Mucosa of descending colon (tissue), 3 donors: ENCODE results near the gene RNF144B. TPM values are rescaled to one million over a fixed set of nuclear protein-coding genes. Genes with fewer than 3 reads are reported as not detected.

ENCODE experiments used
- ATAC-seq: fragments of 200-7000 bp; cut with Tn5 transposase; one replicate; pipeline ENCODE4 v1.9.1; 2020; ENCODE audit warnings: mild to moderate bottlenecking, moderate library complexity
- DNase-seq, 3 donors: peaks; one replicate each; pipeline ENCODE4 v3.0.0-alpha.2; 2020
- H3K36me3 ChIP-seq: fragments of 200-600 bp; one replicate; pipeline ENCODE4 v1.8.0; 2021; ENCODE audit warnings: low read depth, mild to moderate bottlenecking
- H3K4me1 ChIP-seq: fragments of 200-600 bp; one replicate; pipeline ENCODE4 v1.8.0; 2021; ENCODE audit warnings: low read depth, mild to moderate bottlenecking
- H3K4me3 ChIP-seq: fragments of 200-600 bp; one replicate; pipeline ENCODE4 v1.8.0; 2021; ENCODE audit warnings: mild to moderate bottlenecking
- H3K9me3 ChIP-seq: fragments of 200-600 bp; one replicate; pipeline ENCODE4 v1.8.0; 2021; ENCODE audit warnings: mild to moderate bottlenecking
- CTCF ChIP-seq: fragments of 200-600 bp; IDR thresholded peaks from one replicate; pipeline ENCODE4 v1.8.0; 2022; ENCODE audit warnings: antibody characterized with exemption, mild to moderate bottlenecking
- intact Hi-C, 2 donors: fragments of 100-400 bp; cut with DNase I in 1 of 2; cut with micrococcal nuclease in 1 of 2; formaldehyde crosslinking; loops; one replicate each; pipeline versions ENCODE4 v1.11.0 to v1.11.1; 2022; cut with DNase I, micrococcal nuclease
- total RNA-seq, 3 donors: library from RNA; stranded (reverse); fragmentation: NEBNext Ultra II Directional in 2 of 3; extraction: Animal tissue kit (Norgen Biotek cat#: 25700) in 2 of 3; gene quantifications; one replicate each; pipeline versions ENCODE4 v1.2.1 to v1.2.4, GENCODE V29; 2021 to 2023
- donor health status: DM: no; HTN: no; CAD: no; lungs with moderate emphysema.
- donor health status: DM: no; HTN: no; CAD: no.
- donor health status: DM: no; HTN: yes; CAD: no.

RNF144B gene
- total RNA-seq, 3 donors from 2014 or later: 5.9 to 8.7 (median 8.0) TPM

GRCh38 chr6:18388271-18388670 lies 1.1 kb downstream of the RNF144B start:
- intact Hi-C loops: no loop called here
- Histone ChIP-seq H3K4me3 (no peak overlapping the region), H3K36me3 (no peaks in the 10 kb centered on the region), H3K4me1 (peaks cover 8% of the 10 kb centered on the region), H3K9me3 (no peaks in the 10 kb centered on the region)
- ATAC-seq (no peak), DNase-seq (no peak)
- no peak for TF ChIP-seq CTCF

GRCh38 chr6:18388942-18389341 lies 1.8 kb downstream of the RNF144B start:
- ATAC-seq: no peak

GRCh38 chr6:18389479-18389878 lies 2.3 kb downstream of the RNF144B start:
- H3K9me3 ChIP-seq: no peaks in the 10 kb centered on the region
- TF ChIP-seq CTCF: no peak
- intact Hi-C loops: no loop called here
- DNase-seq (no peak), ATAC-seq (no peak)
- H3K4me1 ChIP-seq: peaks cover 8% of the 10 kb centered on the region
- no peak overlapping the region for H3K4me3 ChIP-seq
- H3K36me3 ChIP-seq: no peaks in the 10 kb centered on the region

More at GRCh38 chr6:18388942-18389341, 1.8 kb downstream of the RNF144B start:
- DNase-seq: no peak
- intact Hi-C loops: no loop called here
- no peak for TF ChIP-seq CTCF
- H3K9me3 ChIP-seq: no peaks in the 10 kb centered on the region
- H3K4me1 ChIP-seq: peaks cover 8% of the 10 kb centered on the region
- no peaks in the 10 kb centered on the region for H3K36me3 ChIP-seq
- H3K4me3 ChIP-seq: no peak overlapping the region

- no peak overlapping the region for H3K4me3 ChIP-seq
- DNase-seq (no peak), ATAC-seq (no peak)
- H3K4me1 ChIP-seq: peaks cover 8% of the 10 kb centered on the region
- intact Hi-C loops: no loop called here
- no peaks in the 10 kb centered on the region for H3K36me3 ChIP-seq
- no peak for TF ChIP-seq CTCF
- H3K9me3 ChIP-seq: no peaks in the 10 kb centered on the region
Measured at GRCh38 chr6:18390476-18390875, 3.3 kb downstream of the RNF144B start.

- Histone ChIP-seq H3K4me1 (peaks cover 8% of the 10 kb centered on the region), H3K9me3 (no peaks in the 10 kb centered on the region), H3K36me3 (no peaks in the 10 kb centered on the region), H3K4me3 (no peak overlapping the region)
- ATAC-seq: no peak
- no peak for DNase-seq
- intact Hi-C loops: no loop called here
- no peak for TF ChIP-seq CTCF
Measured at GRCh38 chr6:18391023-18391422, 3.9 kb downstream of the RNF144B start.

GRCh38 chr6:18392346-18392877 lies 5.3 kb downstream of the RNF144B start:
- ATAC-seq (no peak), DNase-seq (no peak)
- Histone ChIP-seq H3K4me3 (no peak overlapping the region), H3K36me3 (no peaks in the 10 kb centered on the region), H3K4me1 (peaks cover 8% of the 10 kb centered on the region), H3K9me3 (no peaks in the 10 kb centered on the region)
- TF ChIP-seq CTCF: no peak
- intact Hi-C loops: no loop called here
